ENCODE data around the gene KCNN4.
A peak's percentile ranks its signal among the peaks of the same experiment; 100 is the strongest.
"Not testable (repeated sequence)": the region's sequence is repeated elsewhere in the genome, so short reads cannot be mapped to it uniquely, and the experiment has no call there.

KCNN4 gene

GRCh38 chr19:43780706-43781525 lies at the start of gene KCNN4:
TSS of gene KCNN4 (minus strand) at chr19:43780973. CDS start at chr19:43780861, 112 bp downstream.
- DNase-seq (ENCODE audit: low read depth, low spot score) = no peak

GRCh38 chr19:43826787-43827754 lies 46.3 kb upstream of the KCNN4 start, which contains the start of gene ZNF283:
TSS of gene ZNF283 (plus strand) at chr19:43827321. CDS start at chr19:43833505, 6,184 bp downstream.
- peak; percentile 97 for DNase-seq (ENCODE audit: low read depth, low spot score)

GRCh38 chr19:43824572-43824971 lies 43.8 kb upstream of the KCNN4 start:
- not testable (repeated sequence) for DNase-seq (ENCODE audit: low read depth, low spot score)

- DNase-seq (ENCODE audit: low read depth, low spot score) = not testable (repeated sequence)
Measured at GRCh38 chr19:43823856-43824255, 43.1 kb upstream of the KCNN4 start.

GRCh38 chr19:43820884-43821215 lies 40.1 kb upstream of the KCNN4 start:
- no peak for DNase-seq (ENCODE audit: low read depth, low spot score)

- DNase-seq (ENCODE audit: low read depth, low spot score) = no peak
Measured at GRCh38 chr19:43820098-43820883, 39.5 kb upstream of the KCNN4 start.

GRCh38 chr19:43818500-43818899 lies 37.7 kb upstream of the KCNN4 start:
- no peak for DNase-seq (ENCODE audit: low read depth, low spot score)

- not testable (repeated sequence) for DNase-seq (ENCODE audit: low read depth, low spot score)
Measured at GRCh38 chr19:43817454-43817853, 36.7 kb upstream of the KCNN4 start.

- no peak for DNase-seq (ENCODE audit: low read depth, low spot score)
Measured at GRCh38 chr19:43814663-43815352, 34.0 kb upstream of the KCNN4 start.

GRCh38 chr19:43812688-43813087 lies 31.9 kb upstream of the KCNN4 start:
- DNase-seq (ENCODE audit: low read depth, low spot score) = no peak

GRCh38 chr19:43812259-43812658 lies 31.5 kb upstream of the KCNN4 start:
- DNase-seq (ENCODE audit: low read depth, low spot score) = no peak

GRCh38 chr19:43811837-43812236 lies 31.1 kb upstream of the KCNN4 start:
- DNase-seq (ENCODE audit: low read depth, low spot score) = no peak

GRCh38 chr19:43809762-43810696 lies 29.3 kb upstream of the KCNN4 start:
- no peak for DNase-seq (ENCODE audit: low read depth, low spot score)

- no peak for DNase-seq (ENCODE audit: low read depth, low spot score)
Measured at GRCh38 chr19:43807651-43808050, 26.9 kb upstream of the KCNN4 start.

- no peak for DNase-seq (ENCODE audit: low read depth, low spot score)
Measured at GRCh38 chr19:43806848-43807247, 26.1 kb upstream of the KCNN4 start.

- DNase-seq (ENCODE audit: low read depth, low spot score) = not testable (repeated sequence)
Measured at GRCh38 chr19:43806401-43806800, 25.6 kb upstream of the KCNN4 start.

- DNase-seq (ENCODE audit: low read depth, low spot score) = no peak
Measured at GRCh38 chr19:43804432-43804831, 23.7 kb upstream of the KCNN4 start.

- no peak for DNase-seq (ENCODE audit: low read depth, low spot score)
Measured at GRCh38 chr19:43802216-43802951, 21.6 kb upstream of the KCNN4 start, which contains the start of gene LYPD5. TSS of gene LYPD5 (minus strand) at chr19:43802447. CDS start at chr19:43802380, 67 bp downstream.

Measured in ELF-1 (cell line).